ENCODE data around the gene PDILT.
"Not testable (repeated sequence)": the region's sequence is repeated elsewhere in the genome, so short reads cannot be mapped to it uniquely, and the experiment has no call there.

- not testable (repeated sequence) for TF ChIP-seq CTCF, POLR2A (IDR thresholded peaks at IDR 0.05)
Observed at GRCh38 chr16:20312536-20313095, 91.9 kb downstream of the PDILT start.
